Midbrain (tissue), 1 donor: ENCODE data around the gene ABLIM3.

ENCODE experiments used
- DNase-seq: peaks from one replicate; lab custom pipeline; 2025; lab: John Stamatoyannopoulos, UW

ABLIM3 gene

GRCh38 chr5:149133795-149134777 is 7.2 kb upstream of the ABLIM3 start:
- DNase-seq: no peak

DNA sequence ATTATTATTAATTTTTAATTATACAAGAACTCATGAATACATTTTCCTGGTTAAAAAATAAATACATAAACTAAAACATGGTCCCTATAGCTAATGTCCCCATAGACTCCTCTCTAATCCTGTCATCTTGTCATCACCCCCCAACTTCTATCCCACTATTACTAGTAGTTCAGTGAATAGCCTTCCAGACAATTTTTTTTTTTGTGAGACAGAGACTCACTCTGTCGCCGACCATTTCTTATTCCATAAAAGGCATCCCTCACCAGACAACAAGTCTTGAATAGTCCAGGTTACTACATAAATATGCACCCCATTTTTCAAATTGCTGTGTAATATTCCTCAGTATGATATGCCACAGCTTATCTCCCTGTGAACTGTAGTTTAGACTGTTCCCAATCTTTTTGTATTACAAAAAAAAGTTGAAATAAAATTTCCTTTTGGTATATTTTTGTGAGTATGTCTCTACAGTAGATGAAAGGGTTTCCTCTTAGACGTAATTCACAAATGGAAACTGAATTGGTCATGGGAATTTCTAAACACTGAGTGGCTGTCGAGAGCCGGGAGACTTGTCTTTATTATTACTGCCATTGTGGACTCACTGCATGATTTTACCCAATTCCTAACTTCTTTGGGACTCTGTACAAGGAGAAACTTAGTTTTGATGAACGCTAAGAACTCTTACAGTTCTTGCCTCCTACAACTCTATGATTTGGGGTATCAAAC is 6.4 kb upstream of the ABLIM3 start:
- DNase-seq: no peak

DNA sequence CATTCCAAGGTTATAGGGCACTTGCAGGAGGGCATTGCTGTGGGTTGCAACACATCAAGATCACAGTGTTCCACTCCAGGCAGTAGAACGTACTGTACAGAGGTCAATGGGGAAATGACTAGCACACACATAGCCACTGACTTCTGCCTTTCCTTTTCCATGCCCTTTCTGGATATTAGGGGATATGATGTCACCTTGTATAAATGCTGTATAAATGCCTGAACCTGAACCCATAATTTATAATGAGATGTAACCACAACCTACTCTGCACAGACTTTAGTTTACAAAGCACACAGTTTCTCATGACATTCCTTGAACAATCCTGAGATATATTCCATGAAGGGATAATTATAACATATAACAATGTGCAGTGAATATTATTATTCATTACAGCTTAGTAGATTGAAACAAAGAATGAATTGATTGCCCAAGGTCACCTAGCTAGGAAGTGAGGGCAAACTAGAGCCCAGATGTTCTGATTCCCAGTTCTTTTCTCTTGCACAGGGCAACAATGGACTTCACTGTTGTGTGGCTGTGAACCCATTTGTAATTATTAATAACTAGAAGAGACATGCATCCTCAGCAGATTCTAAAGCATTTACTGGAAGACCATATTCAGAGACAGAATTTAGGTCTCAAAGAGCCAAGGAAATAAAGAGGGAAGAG is 5.6 kb upstream of the ABLIM3 start:
- DNase-seq: no peak

DNA sequence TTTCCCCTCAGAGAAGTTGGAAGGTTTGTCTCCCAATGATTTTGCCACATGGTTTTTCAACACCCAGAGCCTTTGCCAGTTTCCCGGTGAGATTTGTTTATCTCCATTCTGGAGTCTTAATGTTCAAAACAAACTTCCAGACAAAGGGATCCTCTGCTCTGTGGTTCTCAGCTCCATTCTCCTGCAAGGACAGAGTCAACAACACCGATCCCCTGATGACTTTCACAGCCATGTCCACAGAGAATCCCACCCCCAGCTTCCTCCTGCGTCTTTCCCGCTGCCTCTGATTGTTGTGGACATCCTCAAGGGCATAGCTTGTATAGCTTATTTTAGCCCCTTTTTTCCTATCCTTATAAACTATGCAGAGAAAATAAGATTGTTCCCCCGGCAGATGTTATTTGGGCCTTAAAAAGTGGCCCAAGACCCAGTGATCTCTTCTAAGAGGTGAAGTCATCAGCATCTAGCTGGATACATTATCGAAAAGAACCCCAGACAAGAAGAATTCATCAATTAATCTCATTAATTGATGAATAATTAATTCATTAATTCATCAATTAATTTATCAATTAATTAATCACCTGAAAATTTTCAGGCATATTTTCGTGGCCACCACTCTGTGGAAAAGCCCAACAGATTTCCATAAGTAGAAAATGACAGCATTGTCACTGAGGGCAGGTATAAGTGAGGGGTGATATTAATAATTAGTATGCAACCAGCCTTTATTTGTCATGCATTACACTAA is 2.9 kb upstream of the ABLIM3 start:
- no peak for DNase-seq

GRCh38 chr5:149140197-149141002 is 893 bp upstream of the ABLIM3 start:
- DNase-seq: no peak

GRCh38 chr5:149141957-149142851 is 911 bp downstream of the ABLIM3 start:
- peak; percentile 23 for DNase-seq

- no peak for DNase-seq
Measured at GRCh38 chr5:149143470-149143869, 2.2 kb downstream of the ABLIM3 start.

DNA sequence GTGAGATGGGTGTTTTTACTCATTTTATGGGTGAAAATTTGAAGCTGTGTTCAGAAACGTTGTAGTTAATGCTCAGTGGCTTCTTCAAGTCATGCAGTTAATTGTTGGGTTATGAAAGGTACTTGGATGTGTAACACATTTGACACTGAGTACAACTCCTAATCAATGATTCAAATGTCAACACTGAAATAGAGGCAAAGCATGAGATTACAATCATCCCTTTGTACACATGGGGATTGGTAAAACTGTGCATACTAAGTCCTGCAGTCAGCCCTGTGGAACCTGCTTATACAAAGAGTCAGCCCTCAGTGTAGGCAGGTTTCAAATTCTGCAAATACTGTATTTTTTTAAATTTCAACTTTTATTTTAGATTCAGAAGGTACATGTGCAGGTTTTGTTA is 3.3 kb downstream of the ABLIM3 start:
- no peak for DNase-seq

- DNase-seq: no peak
Measured at GRCh38 chr5:149145138-149145537, 3.8 kb downstream of the ABLIM3 start.

DNA sequence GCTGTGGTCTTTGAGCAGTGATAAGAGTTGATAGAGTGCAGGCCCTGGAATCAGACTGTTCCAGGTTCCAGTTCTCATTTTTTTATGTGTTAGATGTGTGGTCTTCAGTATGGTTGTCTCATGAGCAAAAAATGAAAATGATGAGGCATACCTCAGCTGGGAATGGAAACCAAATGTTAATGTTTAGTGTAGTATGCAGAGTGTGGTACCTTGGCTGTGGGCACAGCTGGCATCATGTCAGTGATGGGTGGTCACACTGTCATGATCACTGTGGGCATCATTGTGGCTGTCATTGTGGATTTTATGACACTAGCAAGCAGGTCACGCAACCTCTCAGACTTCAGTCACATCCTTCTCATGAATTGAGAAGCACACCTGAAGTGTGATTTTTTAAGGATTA is 6.4 kb downstream of the ABLIM3 start:
- DNase-seq: no peak

DNA sequence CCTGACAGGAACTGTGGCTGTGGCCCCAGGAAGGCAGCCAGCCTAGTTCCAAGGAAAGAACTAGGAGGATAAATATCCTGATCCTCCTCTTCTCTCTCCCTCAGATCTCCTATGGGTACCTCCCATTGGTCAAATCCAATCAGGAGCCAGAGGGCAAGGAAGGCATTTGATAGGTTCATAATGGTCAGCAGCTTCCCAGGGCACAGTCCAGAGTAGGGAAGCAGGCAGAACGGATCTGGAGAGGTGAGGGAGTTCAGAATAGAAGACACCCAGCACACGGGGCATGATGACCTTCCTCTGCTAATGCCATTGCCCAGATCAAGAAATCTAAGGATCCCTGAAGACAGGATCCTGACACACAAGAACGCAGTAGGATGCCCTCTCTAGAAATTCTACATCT is 8.6 kb downstream of the ABLIM3 start:
- no peak for DNase-seq

DNA sequence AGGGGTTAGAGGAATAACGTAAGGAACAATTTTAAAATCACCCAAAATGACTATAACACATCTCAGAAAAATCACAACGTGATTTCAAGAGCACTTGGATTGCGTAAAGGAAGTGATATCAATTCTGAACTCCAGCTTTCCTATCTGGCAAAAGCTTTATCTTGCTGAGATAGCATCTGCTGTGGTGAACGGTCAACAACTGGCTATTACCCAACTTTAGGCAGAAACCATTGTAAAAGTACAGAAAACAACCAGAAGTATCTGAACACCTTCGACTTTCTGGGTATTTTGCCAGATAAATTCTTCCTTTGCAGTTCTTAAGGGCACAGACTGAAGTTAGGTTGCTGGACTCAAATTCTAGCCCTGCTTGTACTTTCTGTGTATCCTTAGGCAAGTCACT is 9.2 kb downstream of the ABLIM3 start:
- no peak for DNase-seq

- DNase-seq: no peak
Measured at GRCh38 chr5:149151717-149152116, 10.4 kb downstream of the ABLIM3 start.

GRCh38 chr5:149152317-149152746 is 11.0 kb downstream of the ABLIM3 start:
- no peak for DNase-seq

- no peak for DNase-seq
Measured at GRCh38 chr5:149153193-149153750, 12.0 kb downstream of the ABLIM3 start.

GRCh38 chr5:149153751-149154610 is 12.7 kb downstream of the ABLIM3 start:
- no peak for DNase-seq

DNA sequence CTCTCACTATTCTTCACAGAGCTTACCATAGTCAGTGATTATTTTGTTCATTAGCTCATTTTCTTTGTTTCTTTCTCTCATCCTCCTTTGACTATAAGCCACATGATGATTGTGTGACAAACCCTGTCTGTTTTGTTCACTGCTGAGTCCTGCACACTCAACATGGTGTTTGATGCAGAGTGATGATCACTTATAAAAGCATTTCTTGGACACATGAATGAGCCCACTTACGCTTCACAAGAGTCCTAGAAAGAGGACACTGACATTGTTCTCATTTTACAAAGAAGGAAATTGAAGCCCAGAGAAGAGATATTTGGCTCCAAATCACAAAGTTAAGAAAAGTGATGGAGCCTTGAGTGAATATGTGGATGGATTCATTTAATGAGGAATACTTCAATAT is 13.4 kb downstream of the ABLIM3 start:
- no peak for DNase-seq

- no peak for DNase-seq
Measured at GRCh38 chr5:149156435-149157083, 15.3 kb downstream of the ABLIM3 start.
